Measurements from ENCODE around the gene PRDM16. TPM values are rescaled to one million over a fixed set of nuclear protein-coding genes. Genes with fewer than 3 reads are reported as not detected.

Gene PRDM16
- total and polyA plus RNA-seq, 2 of the 13 experiments (the other 11 are each of a cell fraction or from before 2014, with no cell fraction given) = 0.15 to 0.81 TPM

DNA sequence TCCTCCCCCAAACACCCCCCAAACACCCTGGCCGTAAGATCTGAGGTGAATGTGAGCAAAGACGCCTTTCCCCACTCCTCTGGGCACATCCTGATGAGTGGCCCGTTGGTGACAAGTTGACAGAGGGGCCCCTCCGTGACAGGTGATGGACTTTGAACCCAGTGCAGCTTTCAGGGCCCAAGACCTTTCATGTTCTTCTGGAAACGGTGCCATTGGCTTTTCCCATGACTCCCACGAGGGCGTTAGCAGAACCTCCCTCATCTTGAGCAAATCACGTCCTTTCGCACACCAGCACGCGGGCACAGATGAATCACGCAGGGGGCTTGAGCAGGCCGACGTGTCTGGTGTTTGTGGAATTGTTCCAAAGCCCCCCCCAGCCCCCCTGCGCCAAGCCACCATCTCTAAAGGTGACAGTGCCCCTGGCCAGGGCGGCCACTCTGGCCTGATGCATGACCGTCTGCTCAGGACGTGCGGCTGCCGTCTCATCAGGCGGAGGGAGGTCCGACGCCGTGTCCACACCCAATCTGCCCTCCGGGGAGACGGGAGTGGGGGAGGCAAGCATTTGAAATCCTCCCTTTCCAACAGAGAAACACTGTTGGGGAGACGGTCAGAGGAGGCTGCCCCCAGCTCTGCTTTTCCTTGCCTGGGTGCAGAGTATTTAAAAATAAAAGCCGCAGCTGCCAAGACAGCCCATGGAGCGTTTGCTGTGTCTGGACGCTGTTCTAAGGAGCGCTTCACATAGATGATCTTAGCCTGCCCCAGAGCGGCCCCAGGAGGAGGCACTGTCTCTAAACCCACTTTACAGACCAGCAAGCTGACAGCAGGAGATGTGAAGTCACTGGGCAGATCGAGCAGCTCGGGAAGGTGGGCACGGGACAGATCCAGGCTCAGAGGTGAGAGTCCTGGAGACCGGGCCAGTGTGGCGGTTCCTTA lies 287.2 kb downstream of the PRDM16 start (continued):
- TF ChIP-seq TEAD3 (CRISPR knock-in tag; optimal IDR thresholded peaks at IDR 0.05; ENCODE audit: borderline replicate concordance) (no peak), ZNF598 (CRISPR knock-in tag; IDR thresholded peaks at IDR 0.05; ENCODE audit: borderline replicate concordance) (no peak), NFIC (IDR thresholded peaks at IDR 0.05; ENCODE audit: low read length) (no peak), CC2D1A (CRISPR knock-in tag; IDR thresholded peaks at IDR 0.05) (no peak), ZSCAN31 (CRISPR knock-in tag; IDR thresholded peaks at IDR 0.05; ENCODE audit: low read depth) (no peak), NFE2 (CRISPR knock-in tag; IDR thresholded peaks at IDR 0.05) (no peak), DNMT1 (CRISPR knock-in tag; IDR thresholded peaks at IDR 0.05) (no peak), HDAC1 (CRISPR knock-in tag; IDR thresholded peaks at IDR 0.05) (no peak; the same call in 1 of the 2 replicates), ZNF792 (CRISPR knock-in tag; IDR thresholded peaks at IDR 0.05) (no peak), IKZF4 (CRISPR knock-in tag; IDR thresholded peaks at IDR 0.05; ENCODE audit: borderline replicate concordance, low read depth, not compliant biosample characterization) (no peak), ZNF564 (CRISPR knock-in tag; IDR thresholded peaks at IDR 0.05) (no peak), CEBPG (CRISPR knock-in tag; IDR thresholded peaks at IDR 0.05) (no peak), TP53 (CRISPR knock-in tag; conservative IDR thresholded peaks at IDR 0.05) (no peak), MEIS1 (CRISPR knock-in tag; IDR thresholded peaks at IDR 0.05; ENCODE audit: borderline replicate concordance) (peak; percentile 72; the same call in 1 of the 2 replicates), ZMYM2 (CRISPR knock-in tag; IDR thresholded peaks at IDR 0.05) (0 out of 2 replicates have a peak, but pooled peaks have one; percentile 9), PAX8 (CRISPR knock-in tag; IDR thresholded peaks at IDR 0.05; ENCODE audit: borderline replicate concordance) (no peak), ZKSCAN1 (IDR thresholded peaks at IDR 0.05; ENCODE audit: low read length) (no peak), ARNT (IDR thresholded peaks at IDR 0.05) (no peak), DNMT3B (CRISPR knock-in tag; conservative IDR thresholded peaks at IDR 0.05) (no peak), SNRNP70 (IDR thresholded peaks at IDR 0.05; ENCODE audit: low read depth, low read length) (no peak)
- TF ChIP-seq, protein P1, sequence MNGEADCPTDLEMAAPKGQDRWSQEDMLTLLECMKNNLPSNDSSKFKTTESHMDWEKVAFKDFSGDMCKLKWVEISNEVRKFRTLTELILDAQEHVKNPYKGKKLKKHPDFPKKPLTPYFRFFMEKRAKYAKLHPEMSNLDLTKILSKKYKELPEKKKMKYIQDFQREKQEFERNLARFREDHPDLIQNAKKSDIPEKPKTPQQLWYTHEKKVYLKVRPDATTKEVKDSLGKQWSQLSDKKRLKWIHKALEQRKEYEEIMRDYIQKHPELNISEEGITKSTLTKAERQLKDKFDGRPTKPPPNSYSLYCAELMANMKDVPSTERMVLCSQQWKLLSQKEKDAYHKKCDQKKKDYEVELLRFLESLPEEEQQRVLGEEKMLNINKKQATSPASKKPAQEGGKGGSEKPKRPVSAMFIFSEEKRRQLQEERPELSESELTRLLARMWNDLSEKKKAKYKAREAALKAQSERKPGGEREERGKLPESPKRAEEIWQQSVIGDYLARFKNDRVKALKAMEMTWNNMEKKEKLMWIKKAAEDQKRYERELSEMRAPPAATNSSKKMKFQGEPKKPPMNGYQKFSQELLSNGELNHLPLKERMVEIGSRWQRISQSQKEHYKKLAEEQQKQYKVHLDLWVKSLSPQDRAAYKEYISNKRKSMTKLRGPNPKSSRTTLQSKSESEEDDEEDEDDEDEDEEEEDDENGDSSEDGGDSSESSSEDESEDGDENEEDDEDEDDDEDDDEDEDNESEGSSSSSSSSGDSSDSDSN (CRISPR knock-in tag; IDR thresholded peaks at IDR 0.05) = no peak
- TF ChIP-seq, protein P2, sequence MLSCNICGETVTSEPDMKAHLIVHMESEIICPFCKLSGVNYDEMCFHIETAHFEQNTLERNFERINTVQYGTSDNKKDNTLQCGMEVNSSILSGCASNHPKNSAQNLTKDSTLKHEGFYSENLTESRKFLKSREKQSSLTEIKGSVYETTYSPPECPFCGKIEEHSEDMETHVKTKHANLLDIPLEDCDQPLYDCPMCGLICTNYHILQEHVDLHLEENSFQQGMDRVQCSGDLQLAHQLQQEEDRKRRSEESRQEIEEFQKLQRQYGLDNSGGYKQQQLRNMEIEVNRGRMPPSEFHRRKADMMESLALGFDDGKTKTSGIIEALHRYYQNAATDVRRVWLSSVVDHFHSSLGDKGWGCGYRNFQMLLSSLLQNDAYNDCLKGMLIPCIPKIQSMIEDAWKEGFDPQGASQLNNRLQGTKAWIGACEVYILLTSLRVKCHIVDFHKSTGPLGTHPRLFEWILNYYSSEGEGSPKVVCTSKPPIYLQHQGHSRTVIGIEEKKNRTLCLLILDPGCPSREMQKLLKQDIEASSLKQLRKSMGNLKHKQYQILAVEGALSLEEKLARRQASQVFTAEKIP (CRISPR knock-in tag; IDR thresholded peaks at IDR 0.05; ENCODE audit: borderline replicate concordance) = no peak
- TF ChIP-seq, protein P3, sequence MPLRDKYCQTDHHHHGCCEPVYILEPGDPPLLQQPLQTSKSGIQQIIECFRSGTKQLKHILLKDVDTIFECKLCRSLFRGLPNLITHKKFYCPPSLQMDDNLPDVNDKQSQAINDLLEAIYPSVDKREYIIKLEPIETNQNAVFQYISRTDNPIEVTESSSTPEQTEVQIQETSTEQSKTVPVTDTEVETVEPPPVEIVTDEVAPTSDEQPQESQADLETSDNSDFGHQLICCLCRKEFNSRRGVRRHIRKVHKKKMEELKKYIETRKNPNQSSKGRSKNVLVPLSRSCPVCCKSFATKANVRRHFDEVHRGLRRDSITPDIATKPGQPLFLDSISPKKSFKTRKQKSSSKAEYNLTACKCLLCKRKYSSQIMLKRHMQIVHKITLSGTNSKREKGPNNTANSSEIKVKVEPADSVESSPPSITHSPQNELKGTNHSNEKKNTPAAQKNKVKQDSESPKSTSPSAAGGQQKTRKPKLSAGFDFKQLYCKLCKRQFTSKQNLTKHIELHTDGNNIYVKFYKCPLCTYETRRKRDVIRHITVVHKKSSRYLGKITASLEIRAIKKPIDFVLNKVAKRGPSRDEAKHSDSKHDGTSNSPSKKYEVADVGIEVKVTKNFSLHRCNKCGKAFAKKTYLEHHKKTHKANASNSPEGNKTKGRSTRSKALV (CRISPR knock-in tag; IDR thresholded peaks at IDR 0.05) = no peak
- TF ChIP-seq, protein P4, sequence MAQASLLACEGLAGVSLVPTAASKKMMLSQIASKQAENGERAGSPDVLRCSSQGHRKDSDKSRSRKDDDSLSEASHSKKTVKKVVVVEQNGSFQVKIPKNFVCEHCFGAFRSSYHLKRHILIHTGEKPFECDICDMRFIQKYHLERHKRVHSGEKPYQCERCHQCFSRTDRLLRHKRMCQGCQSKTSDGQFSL (CRISPR knock-in tag; IDR thresholded peaks at IDR 0.05) = no peak
- TF ChIP-seq, protein P5, sequence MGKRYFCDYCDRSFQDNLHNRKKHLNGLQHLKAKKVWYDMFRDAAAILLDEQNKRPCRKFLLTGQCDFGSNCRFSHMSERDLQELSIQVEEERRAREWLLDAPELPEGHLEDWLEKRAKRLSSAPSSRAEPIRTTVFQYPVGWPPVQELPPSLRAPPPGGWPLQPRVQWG (CRISPR knock-in tag; IDR thresholded peaks at IDR 0.05; ENCODE audit: borderline replicate concordance, low read depth) = no peak
